PC-9 (cell line): ENCODE data around the gene PHLDA3.

Source experiments
- CTCF ChIP-seq: fragments of 200-600 bp; sonication (generic); conservative IDR thresholded peaks from 2 replicates; pipeline ENCODE4 v1.6.1; 2017; ENCODE audit warnings: mixed run types, antibody characterized with exemption, mild to moderate bottlenecking, moderate library complexity
- EZH2 ChIP-seq: fragments of 200-600 bp; sonication (generic); IDR thresholded peaks from 2 replicates; pipeline ENCODE4 v1.8.0; 2017; ENCODE audit warnings: antibody characterized with exemption, low read depth

DNA sequence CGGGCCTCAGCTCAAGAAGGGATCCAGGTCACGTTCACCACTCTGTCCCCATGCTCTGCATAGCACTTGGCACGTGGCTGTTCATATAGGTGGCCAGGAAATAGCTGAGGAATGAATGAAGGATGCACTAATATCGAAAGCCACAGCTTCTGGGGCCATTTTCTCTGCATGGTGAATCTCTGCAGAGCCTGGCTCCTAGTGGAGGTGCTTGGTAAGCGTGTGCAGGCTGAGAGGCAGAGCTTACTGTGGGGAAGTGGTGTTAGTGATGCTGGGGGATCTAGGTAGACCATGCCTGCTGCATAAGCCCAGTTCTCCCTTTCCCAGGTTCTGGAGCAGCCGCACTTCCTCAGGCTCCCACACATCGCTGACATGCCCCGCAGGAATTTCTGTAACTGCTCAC lies 29.6 kb upstream of the PHLDA3 start:
- TF ChIP-seq CTCF, result no peak
- no peak for TF ChIP-seq EZH2
